Measurements from ENCODE around the gene TMED7.

GRCh38 chr5:115661563-115661962 is 35.7 kb upstream of the TMED7 start:
- TF ChIP-seq CTCF (IDR thresholded peaks at IDR 0.05; ENCODE audit: low read length): no peak
- no peak for TF ChIP-seq EZH2 (IDR thresholded peaks at IDR 0.05; ENCODE audit: borderline replicate concordance, low read length)
